ENCODE results near the gene UGP2.

GRCh38 chr2:63886445-63886844 lies 44.7 kb downstream of the UGP2 start:
- TF ChIP-seq CTCF (IDR thresholded peaks at IDR 0.05), result no peak
- no peak for TF ChIP-seq POLR2A (IDR thresholded peaks at IDR 0.05)
- no peak for TF ChIP-seq POLR2AphosphoS5 (IDR thresholded peaks at IDR 0.05)
- no peak for TF ChIP-seq EP300 (IDR thresholded peaks at IDR 0.05)

Data from upper lobe of left lung (tissue), 4 donors.